Esophagus squamous epithelium (tissue), 4 donors: ENCODE results near the gene ARIH1.

ENCODE experiments used
- CTCF ChIP-seq, 6 experiments: fragments of 450-650 bp in 4 of 6; fragments of 200-600 bp in 2 of 6; sonication (generic) in 2 of 6; IDR thresholded peaks; one replicate each; pipeline ENCODE4 v1.5.1; 2016 to 2019; ENCODE audit warnings: antibody characterized with exemption in 6 of 6, mild to moderate bottlenecking in 4 of 6, moderate library complexity in 4 of 6
- POLR2A ChIP-seq, 4 donors: fragments of 450-650 bp; IDR thresholded peaks; one replicate each; pipeline ENCODE4 v1.6.1; 2017; ENCODE audit warnings: antibody characterized with exemption in 4 of 4, mild to moderate bottlenecking in 4 of 4, moderate library complexity in 3 of 4

- TF ChIP-seq CTCF (IDR thresholded peaks at IDR 0.05) (no peak), POLR2A (IDR thresholded peaks at IDR 0.05) (no peak)
These were observed 61.8 kb downstream of the ARIH1 start for GRCh38 chr15:72535911-72536310.
